Stimulated activated effector memory CD8-positive, alpha-beta T cell treated with anti-CD3 and anti-CD28 coated beads, Interleukin-12 subunit alpha, Interleukin-12 subunit beta, amount 100 ng/mL, for 72 hours (primary cell): ENCODE results near the gene DCTN2.
A peak's percentile ranks its signal among the peaks of the same experiment; 100 is the strongest.
"Not testable (repeated sequence)": the region's sequence is repeated elsewhere in the genome, so short reads cannot be mapped to it uniquely, and the experiment has no call there.

Experiments used
- ATAC-seq: fragments of 150-1000 bp; cut with Tn5 transposase; 2 replicates; pipeline ENCODE4 v1.10.0; 2021
- DNase-seq, 2 donors: peaks; one replicate each; pipeline ENCODE4 v3.0.0; 2021 to 2022; ENCODE audit warnings: low spot score in 2 of 2
- H3K27ac Mint-ChIP-seq: one replicate; pipeline ENCODE4 v1.8.0; 2022; ENCODE audit warnings: mild to moderate bottlenecking, mixed read lengths
- H3K36me3 Mint-ChIP-seq: one replicate; pipeline ENCODE4 v1.8.0; 2022; ENCODE audit warnings: mild to moderate bottlenecking, mixed read lengths
- H3K4me1 Mint-ChIP-seq: one replicate; pipeline ENCODE4 v1.8.0; 2022; ENCODE audit warnings: mixed read lengths
- H3K4me3 Mint-ChIP-seq: one replicate; pipeline ENCODE4 v1.8.0; 2022; ENCODE audit warnings: mild to moderate bottlenecking, mixed read lengths
- H3K9me3 Mint-ChIP-seq: one replicate; pipeline ENCODE4 v1.8.0; 2022; ENCODE audit warnings: mixed read lengths

The DCTN2 gene

GRCh38 chr12:57519796-57520052 is 27.3 kb downstream of the DCTN2 start:
- peaks cover 97% of the 10 kb centered on the region for H3K36me3 Mint-ChIP-seq
- H3K4me1 Mint-ChIP-seq = peaks cover 71% of the 10 kb centered on the region
- ATAC-seq (peak; percentile 0), DNase-seq (no peak)
- no peaks in the 10 kb centered on the region for H3K9me3 Mint-ChIP-seq
- H3K27ac Mint-ChIP-seq = peak overlapping the region; percentile 99
- peak overlapping the region; percentile 93 for H3K4me3 Mint-ChIP-seq

- ATAC-seq (no peak), DNase-seq (no peak)
- peaks cover 65% of the 10 kb centered on the region for H3K4me1 Mint-ChIP-seq
- H3K4me3 Mint-ChIP-seq = peak overlapping the region; percentile 93
- H3K27ac Mint-ChIP-seq = peak overlapping the region; percentile 99
- H3K9me3 Mint-ChIP-seq = no peaks in the 10 kb centered on the region
- peaks cover 97% of the 10 kb centered on the region for H3K36me3 Mint-ChIP-seq
These were observed 27.8 kb downstream of the DCTN2 start for GRCh38 chr12:57518920-57519795.

- DNase-seq = no peak
- H3K9me3 Mint-ChIP-seq = no peaks in the 10 kb centered on the region
- H3K36me3 Mint-ChIP-seq = peaks cover 97% of the 10 kb centered on the region
- peaks cover 57% of the 10 kb centered on the region for H3K4me1 Mint-ChIP-seq
- no peak for ATAC-seq
- H3K4me3 Mint-ChIP-seq = peak overlapping the region; percentile 93
- peak overlapping the region; percentile 99 for H3K27ac Mint-ChIP-seq
These were observed 28.6 kb downstream of the DCTN2 start for GRCh38 chr12:57518176-57518919.

GRCh38 chr12:57517718-57518117 is 29.3 kb downstream of the DCTN2 start:
- not testable (repeated sequence) for DNase-seq, H3K4me3 Mint-ChIP-seq, H3K9me3 Mint-ChIP-seq, ATAC-seq
- peaks cover 54% of the 10 kb centered on the region for H3K4me1 Mint-ChIP-seq
- peak overlapping the region; percentile 78 for H3K27ac Mint-ChIP-seq
- H3K36me3 Mint-ChIP-seq = peaks cover 98% of the 10 kb centered on the region

GRCh38 chr12:57517187-57517586 is 29.8 kb downstream of the DCTN2 start:
- ATAC-seq (no peak), DNase-seq (no peak)
- Mint-ChIP-seq H3K27ac (peak overlapping the region; percentile 78), H3K9me3 (no peaks in the 10 kb centered on the region), H3K4me3 (no peak overlapping the region), H3K36me3 (peaks cover 100% of the 10 kb centered on the region), H3K4me1 (peaks cover 55% of the 10 kb centered on the region)

GRCh38 chr12:57516617-57517153 is 30.3 kb downstream of the DCTN2 start:
- ATAC-seq = no peak
- H3K36me3 Mint-ChIP-seq = peaks cover 100% of the 10 kb centered on the region
- H3K4me3 Mint-ChIP-seq = no peak overlapping the region
- peaks cover 55% of the 10 kb centered on the region for H3K4me1 Mint-ChIP-seq
- peak overlapping the region; percentile 78 for H3K27ac Mint-ChIP-seq
- no peak for DNase-seq
- no peaks in the 10 kb centered on the region for H3K9me3 Mint-ChIP-seq

- DNase-seq = no peak
- no peaks in the 10 kb centered on the region for H3K9me3 Mint-ChIP-seq
- H3K27ac Mint-ChIP-seq = no peak overlapping the region
- ATAC-seq = no peak
- H3K4me1 Mint-ChIP-seq = peaks cover 50% of the 10 kb centered on the region
- peaks cover 100% of the 10 kb centered on the region for H3K36me3 Mint-ChIP-seq
- H3K4me3 Mint-ChIP-seq = no peak overlapping the region
These were observed 31.0 kb downstream of the DCTN2 start for GRCh38 chr12:57515934-57516541.

GRCh38 chr12:57515408-57515933 is 31.5 kb downstream of the DCTN2 start:
- no peaks in the 10 kb centered on the region for H3K9me3 Mint-ChIP-seq
- no peak overlapping the region for H3K27ac Mint-ChIP-seq
- peaks cover 44% of the 10 kb centered on the region for H3K4me1 Mint-ChIP-seq
- DNase-seq (no peak), ATAC-seq (no peak)
- H3K4me3 Mint-ChIP-seq = no peak overlapping the region
- peaks cover 100% of the 10 kb centered on the region for H3K36me3 Mint-ChIP-seq

GRCh38 chr12:57514720-57515407 is 32.1 kb downstream of the DCTN2 start:
- peaks cover 100% of the 10 kb centered on the region for H3K36me3 Mint-ChIP-seq
- DNase-seq = no peak
- no peak overlapping the region for H3K27ac Mint-ChIP-seq
- H3K4me3 Mint-ChIP-seq = no peak overlapping the region
- H3K4me1 Mint-ChIP-seq = peaks cover 40% of the 10 kb centered on the region
- no peak for ATAC-seq
- H3K9me3 Mint-ChIP-seq = no peaks in the 10 kb centered on the region

- ATAC-seq, H3K27ac Mint-ChIP-seq, DNase-seq, H3K9me3 Mint-ChIP-seq, H3K4me3 Mint-ChIP-seq: not testable (repeated sequence)
- Mint-ChIP-seq H3K4me1 (peaks cover 37% of the 10 kb centered on the region), H3K36me3 (peaks cover 100% of the 10 kb centered on the region)
These were observed 32.7 kb downstream of the DCTN2 start for GRCh38 chr12:57514246-57514645.

- not testable (repeated sequence) for H3K9me3 Mint-ChIP-seq, ATAC-seq, DNase-seq, H3K4me3 Mint-ChIP-seq
- H3K4me1 Mint-ChIP-seq = peaks cover 31% of the 10 kb centered on the region
- H3K36me3 Mint-ChIP-seq = peaks cover 100% of the 10 kb centered on the region
- peak overlapping the region; percentile 78 for H3K27ac Mint-ChIP-seq
These were observed 33.3 kb downstream of the DCTN2 start for GRCh38 chr12:57513677-57514076.

GRCh38 chr12:57513266-57513665 is 33.7 kb downstream of the DCTN2 start:
- ATAC-seq (no peak), DNase-seq (no peak)
- Mint-ChIP-seq H3K27ac (peak overlapping the region; percentile 78), H3K4me3 (no peak overlapping the region), H3K4me1 (peaks cover 27% of the 10 kb centered on the region), H3K36me3 (peaks cover 100% of the 10 kb centered on the region), H3K9me3 (no peaks in the 10 kb centered on the region)

- no peaks in the 10 kb centered on the region for H3K9me3 Mint-ChIP-seq
- H3K36me3 Mint-ChIP-seq = peaks cover 100% of the 10 kb centered on the region
- H3K27ac Mint-ChIP-seq = peak overlapping the region; percentile 78
- ATAC-seq (no peak), DNase-seq (no peak)
- peaks cover 21% of the 10 kb centered on the region for H3K4me1 Mint-ChIP-seq
- no peak overlapping the region for H3K4me3 Mint-ChIP-seq
These were observed 34.3 kb downstream of the DCTN2 start for GRCh38 chr12:57512665-57513064.

- H3K4me3 Mint-ChIP-seq = no peak overlapping the region
- DNase-seq = no peak
- H3K27ac Mint-ChIP-seq = peak overlapping the region; percentile 78
- ATAC-seq = no peak
- H3K9me3 Mint-ChIP-seq = no peaks in the 10 kb centered on the region
- H3K36me3 Mint-ChIP-seq = peaks cover 93% of the 10 kb centered on the region
- peaks cover 12% of the 10 kb centered on the region for H3K4me1 Mint-ChIP-seq
These were observed 35.2 kb downstream of the DCTN2 start for GRCh38 chr12:57511588-57512325.
